ENCODE data around the gene DMXL2. TPM values are rescaled to one million over a fixed set of nuclear protein-coding genes. Genes with fewer than 3 reads are reported as not detected.

The DMXL2 gene
- total RNA-seq, 2 donors from 2014 or later = 21.7 to 33.4 TPM

DNA sequence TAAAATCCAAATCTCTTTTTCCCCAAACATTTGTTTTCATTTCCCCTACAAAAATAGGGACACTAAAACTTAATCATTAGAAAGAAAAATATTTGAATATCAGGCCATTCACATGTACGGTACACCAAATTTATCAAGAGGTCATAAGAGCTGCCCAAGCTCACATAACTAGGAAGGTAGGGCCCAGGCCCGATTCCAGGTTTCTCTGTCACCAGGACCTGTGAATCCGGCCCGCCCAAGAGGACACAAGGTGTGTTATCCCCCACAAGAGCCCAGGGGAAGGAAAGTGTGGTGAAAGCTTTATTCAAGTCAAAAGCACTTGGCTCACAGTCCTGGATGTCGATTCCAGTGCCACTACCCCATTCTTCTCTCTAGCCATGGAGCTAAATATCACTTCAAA lies 130.6 kb downstream of the DMXL2 start:
- no peaks in the 10 kb centered on the region for H3K27me3 ChIP-seq
- H3K9me3 ChIP-seq = no peaks in the 10 kb centered on the region
- DNase-seq = no peak
- intact Hi-C loops (cut with DNase I) = no loop called here
- H3K4me1 ChIP-seq = no peaks in the 10 kb centered on the region
- H3K27ac ChIP-seq = no peak overlapping the region
- TF ChIP-seq, protein P1, sequence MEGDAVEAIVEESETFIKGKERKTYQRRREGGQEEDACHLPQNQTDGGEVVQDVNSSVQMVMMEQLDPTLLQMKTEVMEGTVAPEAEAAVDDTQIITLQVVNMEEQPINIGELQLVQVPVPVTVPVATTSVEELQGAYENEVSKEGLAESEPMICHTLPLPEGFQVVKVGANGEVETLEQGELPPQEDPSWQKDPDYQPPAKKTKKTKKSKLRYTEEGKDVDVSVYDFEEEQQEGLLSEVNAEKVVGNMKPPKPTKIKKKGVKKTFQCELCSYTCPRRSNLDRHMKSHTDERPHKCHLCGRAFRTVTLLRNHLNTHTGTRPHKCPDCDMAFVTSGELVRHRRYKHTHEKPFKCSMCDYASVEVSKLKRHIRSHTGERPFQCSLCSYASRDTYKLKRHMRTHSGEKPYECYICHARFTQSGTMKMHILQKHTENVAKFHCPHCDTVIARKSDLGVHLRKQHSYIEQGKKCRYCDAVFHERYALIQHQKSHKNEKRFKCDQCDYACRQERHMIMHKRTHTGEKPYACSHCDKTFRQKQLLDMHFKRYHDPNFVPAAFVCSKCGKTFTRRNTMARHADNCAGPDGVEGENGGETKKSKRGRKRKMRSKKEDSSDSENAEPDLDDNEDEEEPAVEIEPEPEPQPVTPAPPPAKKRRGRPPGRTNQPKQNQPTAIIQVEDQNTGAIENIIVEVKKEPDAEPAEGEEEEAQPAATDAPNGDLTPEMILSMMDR (IDR thresholded peaks at IDR 0.05) = no peak
- H3K36me3 ChIP-seq = no peaks in the 10 kb centered on the region
- H3K4me3 ChIP-seq = no peak overlapping the region
- H3K9ac ChIP-seq (ENCODE audit: low read depth in 2 of 2, low read length in 2 of 2) = no peak overlapping the region

DNA sequence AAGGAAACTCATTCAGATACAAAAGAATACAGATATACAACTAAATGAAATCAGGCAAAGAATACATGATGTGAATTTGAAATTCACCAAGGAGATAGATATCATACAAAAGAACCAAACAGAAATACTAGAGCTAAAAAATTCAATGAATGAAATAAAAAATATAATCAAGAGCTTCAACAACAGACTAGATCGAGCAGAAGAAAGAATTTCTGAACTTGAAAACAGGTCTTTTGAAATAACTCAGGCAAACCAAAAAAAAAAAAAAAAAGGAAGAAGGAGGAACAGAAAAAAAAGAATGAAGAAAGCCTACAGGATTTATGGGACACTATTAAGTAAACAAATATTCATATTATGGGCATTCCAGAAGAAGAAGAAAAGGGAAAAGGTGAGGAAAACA lies 137.8 kb downstream of the DMXL2 start:
- no peak overlapping the region for H3K9ac ChIP-seq (ENCODE audit: low read depth in 2 of 2, low read length in 2 of 2)
- H3K4me3 ChIP-seq = no peak overlapping the region
- H3K4me1 ChIP-seq = no peaks in the 10 kb centered on the region
- TF ChIP-seq, protein P1 (IDR thresholded peaks at IDR 0.05) = no peak
- no peak for DNase-seq
- H3K27me3 ChIP-seq = no peaks in the 10 kb centered on the region
- no peaks in the 10 kb centered on the region for H3K9me3 ChIP-seq
- intact Hi-C loops (cut with DNase I) = no loop called here
- H3K36me3 ChIP-seq = peaks cover 3% of the 10 kb centered on the region
- no peak overlapping the region for H3K27ac ChIP-seq

DNA sequence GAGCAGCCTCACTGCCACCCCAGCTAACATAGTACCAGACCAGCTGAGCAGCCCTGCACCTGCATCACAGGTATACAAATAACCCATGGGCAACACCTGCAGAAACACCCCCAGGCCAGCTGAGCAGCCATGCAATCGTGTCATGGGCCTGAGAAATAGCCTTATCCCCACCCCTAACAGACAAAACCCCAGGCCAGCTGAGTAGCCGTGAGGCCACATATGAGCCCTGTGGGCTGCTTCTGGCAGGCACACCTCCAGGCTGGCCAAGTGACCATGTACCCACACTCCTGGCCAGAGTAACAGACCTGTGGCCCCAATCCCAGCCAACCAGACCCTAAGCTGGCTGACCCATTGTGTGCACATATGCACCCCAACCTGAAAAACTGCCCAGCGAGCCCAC lies 138.6 kb downstream of the DMXL2 start:
- no peaks in the 10 kb centered on the region for H3K9me3 ChIP-seq
- no peak overlapping the region for H3K9ac ChIP-seq (ENCODE audit: low read depth in 2 of 2, low read length in 2 of 2)
- intact Hi-C loops (cut with DNase I) = no loop called here
- no peaks in the 10 kb centered on the region for H3K27me3 ChIP-seq
- TF ChIP-seq, protein P1 (IDR thresholded peaks at IDR 0.05) = no peak
- no peak overlapping the region for H3K4me3 ChIP-seq
- H3K27ac ChIP-seq = no peak overlapping the region
- no peak for DNase-seq
- H3K4me1 ChIP-seq = no peaks in the 10 kb centered on the region
- peaks cover 3% of the 10 kb centered on the region for H3K36me3 ChIP-seq

DNA sequence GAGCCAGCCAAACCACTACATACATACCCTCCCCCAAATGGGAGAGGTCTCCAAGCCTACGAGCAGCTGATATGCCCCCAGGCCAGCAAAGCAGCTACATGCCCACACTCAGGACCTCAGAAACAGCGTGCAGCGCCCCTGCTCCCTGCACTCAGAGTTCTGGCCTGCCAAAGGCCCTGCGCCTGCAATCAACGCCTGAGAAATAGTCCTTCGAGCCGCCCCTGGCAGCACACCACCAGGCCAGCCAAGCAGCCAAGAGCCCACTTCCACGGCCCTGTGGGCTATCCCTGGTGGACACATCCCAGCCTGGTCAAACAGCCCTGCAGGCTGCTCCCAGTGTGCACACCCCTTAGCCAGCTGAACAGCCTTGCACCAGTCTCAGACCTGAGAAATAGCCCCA lies 139.1 kb downstream of the DMXL2 start:
- TF ChIP-seq, protein P1 (IDR thresholded peaks at IDR 0.05) = no peak
- peaks cover 3% of the 10 kb centered on the region for H3K36me3 ChIP-seq
- H3K4me3 ChIP-seq = no peak overlapping the region
- no peak overlapping the region for H3K9ac ChIP-seq (ENCODE audit: low read depth in 2 of 2, low read length in 2 of 2)
- H3K27me3 ChIP-seq = no peaks in the 10 kb centered on the region
- no peak for DNase-seq
- intact Hi-C loops (cut with DNase I) = no loop called here
- no peaks in the 10 kb centered on the region for H3K4me1 ChIP-seq
- no peaks in the 10 kb centered on the region for H3K9me3 ChIP-seq
- no peak overlapping the region for H3K27ac ChIP-seq

DNA sequence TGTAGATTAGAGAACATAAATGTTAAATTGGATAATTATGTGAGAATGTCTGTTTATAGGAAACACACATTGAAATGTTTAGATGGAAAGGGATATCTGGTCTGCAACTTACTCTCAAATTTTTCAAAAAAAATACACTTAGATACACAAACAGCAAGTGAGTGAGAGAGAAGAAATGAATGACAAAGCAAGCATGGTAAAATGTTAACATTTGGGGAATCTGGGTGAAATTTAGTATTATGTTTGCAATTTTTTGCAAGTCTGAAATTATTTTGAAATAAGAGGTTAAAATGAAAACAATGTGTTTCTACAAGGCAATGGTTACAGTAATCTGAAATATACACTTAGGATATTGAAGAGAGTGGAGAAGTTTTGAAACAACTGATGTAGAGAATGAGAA lies 146.8 kb downstream of the DMXL2 start:
- Histone ChIP-seq H3K27ac (no peak overlapping the region), H3K9ac (ENCODE audit: low read depth in 2 of 2, low read length in 2 of 2) (no peak overlapping the region)
- TF ChIP-seq, protein P1 (IDR thresholded peaks at IDR 0.05) = no peak

DNA sequence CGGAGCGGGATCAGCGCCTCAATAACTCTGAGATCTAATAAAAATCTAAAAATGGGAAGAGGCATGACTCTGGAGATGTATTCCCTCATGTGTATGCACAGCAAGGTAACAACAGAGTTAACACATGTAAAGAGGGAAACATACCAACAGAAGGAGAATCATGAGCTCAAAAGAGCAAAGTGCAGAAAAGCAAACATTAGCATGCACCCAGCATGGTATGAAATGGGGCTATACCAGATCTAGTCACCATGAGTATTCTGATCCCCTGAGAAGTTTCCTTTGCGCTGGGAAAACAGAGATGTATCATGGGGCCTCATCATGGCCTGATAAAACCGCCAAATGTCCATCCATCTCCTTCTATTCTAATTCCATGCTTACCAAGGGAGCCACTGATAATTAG lies 152.1 kb downstream of the DMXL2 start:
- intact Hi-C loops (cut with DNase I) = no loop called here
- H3K27ac ChIP-seq = no peak overlapping the region
- H3K4me3 ChIP-seq = no peak overlapping the region
- no peak overlapping the region for H3K9ac ChIP-seq (ENCODE audit: low read depth in 2 of 2, low read length in 2 of 2)
- TF ChIP-seq, protein P1 (IDR thresholded peaks at IDR 0.05) = no peak
- H3K36me3 ChIP-seq = no peaks in the 10 kb centered on the region
- H3K9me3 ChIP-seq = no peaks in the 10 kb centered on the region
- H3K27me3 ChIP-seq = no peaks in the 10 kb centered on the region
- no peaks in the 10 kb centered on the region for H3K4me1 ChIP-seq
- DNase-seq = no peak

More for the DNA sequence above, 146.8 kb downstream of the DMXL2 start:
- Histone ChIP-seq H3K36me3 (no peaks in the 10 kb centered on the region), H3K4me1 (no peaks in the 10 kb centered on the region), H3K9me3 (no peaks in the 10 kb centered on the region), H3K4me3 (no peak overlapping the region), H3K27me3 (no peaks in the 10 kb centered on the region)
- intact Hi-C loops (cut with DNase I) = no loop called here
- DNase-seq = no peak
